Kidney glomerular epithelial cell (primary cell): Measurements from ENCODE around the gene TECPR2.
A peak's percentile ranks its signal among the peaks of the same experiment; 100 is the strongest.
"Not testable (repeated sequence)": the region's sequence is repeated elsewhere in the genome, so short reads cannot be mapped to it uniquely, and the experiment has no call there.

Experiments
- DNase-seq: peaks from one replicate; lab custom pipeline; 2025; lab: John Stamatoyannopoulos, UW

TECPR2 gene

GRCh38 chr14:102362545-102363181 is at the start of gene TECPR2, which contains the start of gene CINP:
Gene TECPR2 (plus strand): TSS chr14:102362941. CDS start chr14:102376722, 13,781 bp downstream.
Gene CINP (minus strand): TSS chr14:102362890. CDS start chr14:102362851, 39 bp downstream.
- DNase-seq = peak; percentile 86

GRCh38 chr14:102314242-102315011 is 48.3 kb upstream of the TECPR2 start:
- DNase-seq = peak; percentile 61

GRCh38 chr14:102315121-102315520 is 47.6 kb upstream of the TECPR2 start:
- no peak for DNase-seq

- DNase-seq = peak; percentile 82
Measured at GRCh38 chr14:102316338-102316742, 46.4 kb upstream of the TECPR2 start.

- DNase-seq = peak; percentile 82
Measured at GRCh38 chr14:102316743-102317563, 45.8 kb upstream of the TECPR2 start.

GRCh38 chr14:102317564-102318248 is 45.0 kb upstream of the TECPR2 start:
- no peak for DNase-seq

- DNase-seq = no peak
Measured at GRCh38 chr14:102318781-102319276, 43.9 kb upstream of the TECPR2 start.

- DNase-seq = peak; percentile 65
Measured at GRCh38 chr14:102319351-102320032, 43.2 kb upstream of the TECPR2 start, which contains the start of gene ZNF839. Gene ZNF839 (plus strand): TSS chr14:102319746. CDS start chr14:102319766, 20 bp downstream.

- no peak for DNase-seq
Measured at GRCh38 chr14:102320033-102320660, 42.6 kb upstream of the TECPR2 start.

- no peak for DNase-seq
Measured at GRCh38 chr14:102320671-102321455, 41.9 kb upstream of the TECPR2 start.

- DNase-seq = no peak
Measured at GRCh38 chr14:102321456-102322422, 41.0 kb upstream of the TECPR2 start.

- DNase-seq = peak; percentile 61
Measured at GRCh38 chr14:102323102-102323501, 39.6 kb upstream of the TECPR2 start.

GRCh38 chr14:102325791-102326345 is 36.9 kb upstream of the TECPR2 start:
- DNase-seq = no peak

GRCh38 chr14:102326583-102326982 is 36.2 kb upstream of the TECPR2 start:
- DNase-seq = no peak

- DNase-seq = not testable (repeated sequence)
Measured at GRCh38 chr14:102329381-102329780, 33.4 kb upstream of the TECPR2 start.

- DNase-seq = no peak
Measured at GRCh38 chr14:102330806-102331205, 31.9 kb upstream of the TECPR2 start.

GRCh38 chr14:102333390-102333789 is 29.4 kb upstream of the TECPR2 start:
- DNase-seq = no peak
